SK-N-SH treated with all-trans-retinoic acid at 6 μM for 48 hours (cell line): ENCODE data around the gene BAIAP2L1.

Experiments
- ATAC-seq: fragments of 200-7000 bp; cut with Tn5 transposase; 3 replicates; pipeline ENCODE4 v1.9.1; 2020; ENCODE audit warnings: mild to moderate bottlenecking, moderate library complexity
- ARNTL ChIP-seq: fragments of 450-650 bp; formaldehyde crosslinking; IDR thresholded peaks from 2 replicates; pipeline ENCODE4 v1.5.0; 2020; ENCODE audit warnings: low read depth, mild to moderate bottlenecking, moderate library complexity, borderline replicate concordance
- BACH2 ChIP-seq: fragments of 250-450 bp; sonication (Bioruptor Pico); IDR thresholded peaks from 2 replicates; pipeline ENCODE4 v1.9.0; 2021; ENCODE audit warnings: mild to moderate bottlenecking, borderline replicate concordance
- CREB5 ChIP-seq: fragments of 250-450 bp; sonication (Bioruptor Pico); IDR thresholded peaks from 2 replicates; pipeline ENCODE4 v1.5.1; 2020; ENCODE audit warnings: low read depth, mild to moderate bottlenecking, moderate library complexity
- CSDC2 ChIP-seq: fragments of 250-450 bp; sonication (Bioruptor Pico); IDR thresholded peaks from 2 replicates; pipeline ENCODE4 v1.5.0; 2020; ENCODE audit warnings: mild to moderate bottlenecking, moderate library complexity
- ESRRG ChIP-seq: fragments of 250-450 bp; sonication (Bioruptor Pico); IDR thresholded peaks from 2 replicates; pipeline ENCODE4 v1.6.1; 2021; ENCODE audit warnings: mild to moderate bottlenecking
- ISL1 ChIP-seq: fragments of 250-450 bp; sonication (Bioruptor Pico); IDR thresholded peaks from 2 replicates; pipeline ENCODE4 v2.1.2; 2022; ENCODE audit warnings: mild to moderate bottlenecking, moderate library complexity
- OSR1 ChIP-seq: fragments of 250-450 bp; sonication (Bioruptor Pico); IDR thresholded peaks from 2 replicates; pipeline ENCODE4 v1.8.0; 2022; ENCODE audit warnings: moderate library complexity, mild to moderate bottlenecking, inconsistent platforms
- PATZ1 ChIP-seq: fragments of 250-450 bp; sonication (Bioruptor Pico); IDR thresholded peaks from 2 replicates; pipeline ENCODE4 v1.8.0; 2020; ENCODE audit warnings: mild to moderate bottlenecking, moderate library complexity, borderline replicate concordance
- POU6F1 ChIP-seq: fragments of 250-450 bp; sonication (Bioruptor Pico); IDR thresholded peaks from 2 replicates; pipeline ENCODE4 v1.8.0; 2021; ENCODE audit warnings: low read depth, mild to moderate bottlenecking, moderate library complexity, borderline replicate concordance
- PPARA ChIP-seq: fragments of 250-450 bp; sonication (Bioruptor Pico); IDR thresholded peaks from 2 replicates; pipeline ENCODE4 v1.5.0; 2020; ENCODE audit warnings: mild to moderate bottlenecking, borderline replicate concordance
- RARB ChIP-seq: fragments of 250-450 bp; sonication (Bioruptor Pico); IDR thresholded peaks from 2 replicates; pipeline ENCODE4 v1.8.0; 2021; ENCODE audit warnings: mild to moderate bottlenecking, moderate library complexity
- SNAI2 ChIP-seq: fragments of 250-450 bp; sonication (Bioruptor Pico); IDR thresholded peaks from 2 replicates; pipeline ENCODE4 v1.5.0; 2020; ENCODE audit warnings: mild to moderate bottlenecking, moderate library complexity
- TCF4 ChIP-seq: fragments of 250-450 bp; sonication (Bioruptor Pico); IDR thresholded peaks from 2 replicates; pipeline ENCODE4 v1.8.0; 2021; ENCODE audit warnings: mild to moderate bottlenecking, moderate library complexity, borderline replicate concordance
- TOX ChIP-seq: fragments of 250-450 bp; sonication (Bioruptor Pico); IDR thresholded peaks from 2 replicates; pipeline ENCODE4 v1.8.0; 2021; ENCODE audit warnings: mild to moderate bottlenecking, moderate library complexity, borderline replicate concordance
- ZC3H10 ChIP-seq: fragments of 250-450 bp; sonication (Bioruptor Pico); IDR thresholded peaks from 2 replicates; pipeline ENCODE4 v1.5.1; 2021; ENCODE audit warnings: mild to moderate bottlenecking, moderate library complexity
- ZFP3 ChIP-seq: fragments of 250-450 bp; sonication (Bioruptor Pico); IDR thresholded peaks from 2 replicates; pipeline ENCODE4 v1.5.0; 2020; ENCODE audit warnings: mild to moderate bottlenecking, moderate library complexity
- ZFP30 ChIP-seq: fragments of 450-650 bp; formaldehyde crosslinking; IDR thresholded peaks from 2 replicates; pipeline ENCODE4 v1.5.0; 2022; ENCODE audit warnings: mild to moderate bottlenecking, moderate library complexity
- ZNF565 ChIP-seq: fragments of 450-650 bp; formaldehyde crosslinking; conservative IDR thresholded peaks from 2 replicates; pipeline ENCODE4 v1.5.0; 2020; ENCODE audit warnings: low read depth, mild to moderate bottlenecking, moderate library complexity
- ZNF70 ChIP-seq: fragments of 450-650 bp; formaldehyde crosslinking; IDR thresholded peaks from 2 replicates; pipeline ENCODE4 v1.5.0; 2020; ENCODE audit warnings: mild to moderate bottlenecking, moderate library complexity
- ZNF8 ChIP-seq: fragments of 450-650 bp; formaldehyde crosslinking; IDR thresholded peaks from 2 replicates; pipeline ENCODE4 v1.5.0; 2020; ENCODE audit warnings: mild to moderate bottlenecking, moderate library complexity
- TF ChIP-seq, protein P1 (sequence below): fragments of 250-450 bp; sonication (Bioruptor Pico); IDR thresholded peaks from 2 replicates; pipeline ENCODE4 v1.5.0; 2020; ENCODE audit warnings: mild to moderate bottlenecking, moderate library complexity
- TF ChIP-seq, protein P2 (sequence below): fragments of 250-450 bp; sonication (Bioruptor Pico); IDR thresholded peaks from 2 replicates; pipeline ENCODE4 v1.5.1; 2021; ENCODE audit warnings: mild to moderate bottlenecking, moderate library complexity

Gene BAIAP2L1

DNA sequence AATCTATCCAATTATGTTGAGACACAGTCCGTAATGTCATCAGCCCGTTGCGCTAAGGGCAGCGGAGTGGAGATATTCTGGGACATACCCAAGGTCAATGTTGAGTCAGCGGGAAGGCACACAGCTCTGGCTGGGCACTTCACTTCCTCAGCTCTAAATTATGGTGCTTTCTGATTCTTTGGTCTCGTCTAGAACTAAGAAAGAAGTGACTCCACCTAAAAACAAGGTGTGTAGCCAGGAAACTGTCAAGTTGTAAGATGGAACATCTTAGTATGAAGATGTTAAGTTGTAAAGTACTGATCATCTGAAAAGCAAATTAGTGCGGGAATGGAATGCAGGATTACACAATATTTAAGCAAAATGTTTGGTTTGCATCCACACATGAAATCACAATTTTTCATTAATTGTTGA lies 43.1 kb downstream of the BAIAP2L1 start:
- ATAC-seq, result peak; percentile 55
- TF ChIP-seq ISL1 (CRISPR knock-in tag) (peak; percentile 64), ZNF565 (CRISPR knock-in tag) (no peak)
- TF ChIP-seq, all 23 proteins: peak for 1

DNA sequence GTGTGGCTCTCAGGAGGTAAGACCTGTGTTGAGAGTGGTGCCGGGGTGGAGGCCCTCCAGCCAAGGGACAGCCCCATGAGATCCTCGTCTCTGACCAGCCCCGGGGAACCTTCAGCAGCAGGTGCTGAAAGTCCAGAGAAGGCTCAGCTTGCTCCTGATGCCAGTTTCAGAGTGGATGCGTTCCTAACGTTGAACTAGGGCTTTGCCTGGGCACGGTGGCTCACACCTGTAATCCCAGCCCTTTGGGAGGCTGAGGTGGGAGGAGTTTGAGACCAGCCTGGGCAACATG lies 45.7 kb downstream of the BAIAP2L1 start:
- no peak for ATAC-seq
- TF ChIP-seq BACH2 (CRISPR knock-in tag), result no peak
- TF ChIP-seq TCF4 (CRISPR knock-in tag), result no peak
- no peak for TF ChIP-seq ARNTL (CRISPR knock-in tag)
- no peak for TF ChIP-seq RARB (CRISPR knock-in tag)
- TF ChIP-seq POU6F1 (CRISPR knock-in tag), result no peak
- TF ChIP-seq CSDC2 (CRISPR knock-in tag), result no peak
- TF ChIP-seq ZNF8 (CRISPR knock-in tag), result no peak
- TF ChIP-seq ZFP30 (CRISPR knock-in tag), result no peak
- TF ChIP-seq PPARA (CRISPR knock-in tag), result no peak
- TF ChIP-seq, protein P1, sequence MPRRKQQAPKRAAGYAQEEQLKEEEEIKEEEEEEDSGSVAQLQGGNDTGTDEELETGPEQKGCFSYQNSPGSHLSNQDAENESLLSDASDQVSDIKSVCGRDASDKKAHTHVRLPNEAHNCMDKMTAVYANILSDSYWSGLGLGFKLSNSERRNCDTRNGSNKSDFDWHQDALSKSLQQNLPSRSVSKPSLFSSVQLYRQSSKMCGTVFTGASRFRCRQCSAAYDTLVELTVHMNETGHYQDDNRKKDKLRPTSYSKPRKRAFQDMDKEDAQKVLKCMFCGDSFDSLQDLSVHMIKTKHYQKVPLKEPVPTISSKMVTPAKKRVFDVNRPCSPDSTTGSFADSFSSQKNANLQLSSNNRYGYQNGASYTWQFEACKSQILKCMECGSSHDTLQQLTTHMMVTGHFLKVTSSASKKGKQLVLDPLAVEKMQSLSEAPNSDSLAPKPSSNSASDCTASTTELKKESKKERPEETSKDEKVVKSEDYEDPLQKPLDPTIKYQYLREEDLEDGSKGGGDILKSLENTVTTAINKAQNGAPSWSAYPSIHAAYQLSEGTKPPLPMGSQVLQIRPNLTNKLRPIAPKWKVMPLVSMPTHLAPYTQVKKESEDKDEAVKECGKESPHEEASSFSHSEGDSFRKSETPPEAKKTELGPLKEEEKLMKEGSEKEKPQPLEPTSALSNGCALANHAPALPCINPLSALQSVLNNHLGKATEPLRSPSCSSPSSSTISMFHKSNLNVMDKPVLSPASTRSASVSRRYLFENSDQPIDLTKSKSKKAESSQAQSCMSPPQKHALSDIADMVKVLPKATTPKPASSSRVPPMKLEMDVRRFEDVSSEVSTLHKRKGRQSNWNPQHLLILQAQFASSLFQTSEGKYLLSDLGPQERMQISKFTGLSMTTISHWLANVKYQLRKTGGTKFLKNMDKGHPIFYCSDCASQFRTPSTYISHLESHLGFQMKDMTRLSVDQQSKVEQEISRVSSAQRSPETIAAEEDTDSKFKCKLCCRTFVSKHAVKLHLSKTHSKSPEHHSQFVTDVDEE (CRISPR knock-in tag), result no peak
- no peak for TF ChIP-seq SNAI2 (CRISPR knock-in tag)
- TF ChIP-seq, protein P2, sequence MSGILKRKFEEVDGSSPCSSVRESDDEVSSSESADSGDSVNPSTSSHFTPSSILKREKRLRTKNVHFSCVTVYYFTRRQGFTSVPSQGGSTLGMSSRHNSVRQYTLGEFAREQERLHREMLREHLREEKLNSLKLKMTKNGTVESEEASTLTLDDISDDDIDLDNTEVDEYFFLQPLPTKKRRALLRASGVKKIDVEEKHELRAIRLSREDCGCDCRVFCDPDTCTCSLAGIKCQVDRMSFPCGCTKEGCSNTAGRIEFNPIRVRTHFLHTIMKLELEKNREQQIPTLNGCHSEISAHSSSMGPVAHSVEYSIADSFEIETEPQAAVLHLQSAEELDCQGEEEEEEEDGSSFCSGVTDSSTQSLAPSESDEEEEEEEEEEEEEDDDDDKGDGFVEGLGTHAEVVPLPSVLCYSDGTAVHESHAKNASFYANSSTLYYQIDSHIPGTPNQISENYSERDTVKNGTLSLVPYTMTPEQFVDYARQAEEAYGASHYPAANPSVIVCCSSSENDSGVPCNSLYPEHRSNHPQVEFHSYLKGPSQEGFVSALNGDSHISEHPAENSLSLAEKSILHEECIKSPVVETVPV, result no peak
- no peak for TF ChIP-seq ISL1 (CRISPR knock-in tag)
- no peak for TF ChIP-seq OSR1 (CRISPR knock-in tag)
- TF ChIP-seq ESRRG (CRISPR knock-in tag), result no peak
- no peak for TF ChIP-seq ZNF70 (CRISPR knock-in tag)
- TF ChIP-seq ZC3H10 (CRISPR knock-in tag), result no peak

DNA sequence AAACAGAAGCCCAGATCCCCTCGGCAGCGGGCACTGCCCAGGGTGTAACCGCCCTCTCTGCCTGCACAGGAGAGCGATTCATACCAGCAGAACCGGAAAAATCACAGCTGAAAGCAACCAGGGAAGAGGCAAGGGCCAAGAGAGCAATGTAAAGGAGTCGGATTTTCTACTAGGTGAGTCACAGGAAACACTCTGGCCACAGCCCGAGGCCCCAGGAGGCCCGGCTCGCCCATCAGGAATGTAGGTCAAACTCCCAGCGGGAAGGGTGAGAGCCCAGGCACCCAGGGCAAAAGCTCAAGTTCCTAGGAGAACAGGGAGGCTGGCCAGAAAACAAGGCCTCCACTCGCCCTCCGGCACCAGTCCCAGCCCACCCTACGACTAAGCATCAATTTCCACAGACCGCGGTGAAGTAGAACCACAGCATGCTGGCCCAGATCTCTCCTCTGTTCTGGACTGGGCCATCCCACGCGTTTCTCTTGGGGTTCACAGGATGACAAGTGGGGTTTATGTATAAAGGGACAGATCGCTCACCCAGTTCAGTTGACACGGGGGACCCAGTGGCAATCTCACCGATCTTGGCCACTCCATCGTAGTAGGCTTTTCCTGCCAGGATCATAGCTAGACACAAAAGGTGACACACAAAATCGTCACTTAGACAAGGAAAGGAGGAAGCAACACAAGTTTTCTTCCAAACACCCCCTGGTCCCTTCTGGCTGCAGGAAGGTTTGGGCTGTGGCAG lies 46.2 kb downstream of the BAIAP2L1 start:
- ATAC-seq, result peak; percentile 92
- TF ChIP-seq SNAI2 (CRISPR knock-in tag) (no peak), ZFP3 (no peak), ZNF70 (CRISPR knock-in tag) (no peak), ZFP30 (CRISPR knock-in tag) (no peak), BACH2 (CRISPR knock-in tag) (no peak), CSDC2 (CRISPR knock-in tag) (no peak), ARNTL (CRISPR knock-in tag) (no peak), TOX (CRISPR knock-in tag) (no peak), OSR1 (CRISPR knock-in tag) (no peak), ESRRG (CRISPR knock-in tag) (no peak), PPARA (CRISPR knock-in tag) (no peak), ZC3H10 (CRISPR knock-in tag) (no peak), ZNF8 (CRISPR knock-in tag) (no peak), POU6F1 (CRISPR knock-in tag) (no peak), PATZ1 (no peak), ISL1 (CRISPR knock-in tag) (no peak), RARB (CRISPR knock-in tag) (no peak), CREB5 (CRISPR knock-in tag) (no peak)
- TF ChIP-seq, protein P2, result no peak
